ENCODE measurements around the gene PJA2. TPM values are rescaled to one million over a fixed set of nuclear protein-coding genes. Genes with fewer than 3 reads are reported as not detected.
"Not testable (repeated sequence)": the region's sequence is repeated elsewhere in the genome, so short reads cannot be mapped to it uniquely, and the experiment has no call there.

The PJA2 gene
- total RNA-seq, 2 experiments from 2014 or later: 41.3 to 69.7 TPM

DNA sequence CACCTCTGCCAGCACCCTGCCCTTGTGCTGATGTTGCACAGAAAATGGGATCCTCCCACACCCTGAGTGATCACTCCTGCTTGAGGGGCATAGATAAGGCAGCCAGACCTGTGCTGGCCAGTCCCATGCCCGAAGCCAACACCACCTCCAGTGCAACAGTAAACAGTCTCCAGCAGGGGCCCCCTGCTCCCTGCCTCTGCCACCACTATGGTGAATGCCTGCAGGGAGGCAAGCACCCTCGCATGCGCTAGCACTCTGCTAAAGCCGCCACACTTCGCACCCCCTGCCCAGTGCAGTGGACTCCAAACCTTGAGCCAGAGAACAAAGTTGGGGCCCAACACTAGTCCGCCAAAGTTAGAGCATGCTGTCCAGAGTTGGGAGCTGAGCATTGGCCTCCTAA is 118.7 kb downstream of the PJA2 start:
- no TSS peak for BruUV-seq (replicated peaks)
- Histone ChIP-seq H3K4me2 (ENCODE audit: low read length) (no peak overlapping the region), H3K27ac (ENCODE audit: low read depth, low read length, poor library complexity, severe bottlenecking) (no peak overlapping the region), H3K9me2 (ENCODE audit: insufficient read depth, low read length) (no peaks in the 10 kb centered on the region), H4K20me1 (ENCODE audit: insufficient read depth, low read length) (no peaks in the 10 kb centered on the region), H3K4me1 (ENCODE audit: insufficient read depth, low read length, poor library complexity, severe bottlenecking) (no peaks in the 10 kb centered on the region), H2AFZ (ENCODE audit: low read length) (no peak overlapping the region), H3K4me3 (ENCODE audit: low read depth, low read length, poor library complexity, severe bottlenecking) (no peak overlapping the region), H3K79me2 (ENCODE audit: insufficient read depth, low read depth, low read length) (no peaks in the 10 kb centered on the region), H3K9me3 (ENCODE audit: low read length) (no peaks in the 10 kb centered on the region), H3K36me3 (ENCODE audit: insufficient read depth, low read length) (no peaks in the 10 kb centered on the region)
- TF ChIP-seq EZH2phosphoT487 (IDR thresholded peaks at IDR 0.05; ENCODE audit: borderline replicate concordance, low read depth, low read length): no peak
- TF ChIP-seq, protein P1, sequence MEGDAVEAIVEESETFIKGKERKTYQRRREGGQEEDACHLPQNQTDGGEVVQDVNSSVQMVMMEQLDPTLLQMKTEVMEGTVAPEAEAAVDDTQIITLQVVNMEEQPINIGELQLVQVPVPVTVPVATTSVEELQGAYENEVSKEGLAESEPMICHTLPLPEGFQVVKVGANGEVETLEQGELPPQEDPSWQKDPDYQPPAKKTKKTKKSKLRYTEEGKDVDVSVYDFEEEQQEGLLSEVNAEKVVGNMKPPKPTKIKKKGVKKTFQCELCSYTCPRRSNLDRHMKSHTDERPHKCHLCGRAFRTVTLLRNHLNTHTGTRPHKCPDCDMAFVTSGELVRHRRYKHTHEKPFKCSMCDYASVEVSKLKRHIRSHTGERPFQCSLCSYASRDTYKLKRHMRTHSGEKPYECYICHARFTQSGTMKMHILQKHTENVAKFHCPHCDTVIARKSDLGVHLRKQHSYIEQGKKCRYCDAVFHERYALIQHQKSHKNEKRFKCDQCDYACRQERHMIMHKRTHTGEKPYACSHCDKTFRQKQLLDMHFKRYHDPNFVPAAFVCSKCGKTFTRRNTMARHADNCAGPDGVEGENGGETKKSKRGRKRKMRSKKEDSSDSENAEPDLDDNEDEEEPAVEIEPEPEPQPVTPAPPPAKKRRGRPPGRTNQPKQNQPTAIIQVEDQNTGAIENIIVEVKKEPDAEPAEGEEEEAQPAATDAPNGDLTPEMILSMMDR (conservative IDR thresholded peaks at IDR 0.05; ENCODE audit: low read length): no peak
- intact Hi-C loops (cut with micrococcal nuclease; ENCODE audit: unreplicated experiment): no loop called here
- no peak for DNase-seq (ENCODE audit: low spot score)
- CTCF ChIA-PET (ENCODE audit: unreplicated experiment): no interaction called here
- POLR2A ChIA-PET: interaction anchor here (1.3 kb wide), 1 partner anchor 11 kb away, joined by 5 read pairs; no protein-coding TSS in a partner anchor

DNA sequence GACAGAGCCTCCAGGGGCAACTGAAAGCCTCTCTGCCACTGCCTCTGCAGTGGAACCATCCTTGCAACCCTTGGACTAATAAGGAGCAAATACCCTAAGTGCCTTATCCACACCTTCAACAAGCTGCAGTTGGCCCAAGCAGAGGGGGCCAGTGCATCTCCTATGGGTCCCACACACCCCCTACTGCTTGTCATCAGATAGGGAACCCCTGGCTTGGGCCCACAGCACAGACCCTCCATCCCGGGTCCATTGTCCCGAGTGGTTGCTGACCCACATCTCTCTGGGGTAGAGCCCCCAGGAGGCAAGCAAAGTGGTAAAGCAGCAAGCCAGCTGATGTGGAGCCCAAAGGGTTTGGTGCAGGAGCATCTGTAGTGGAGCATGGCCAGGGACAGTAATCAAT is 119.5 kb downstream of the PJA2 start:
- intact Hi-C loops (cut with micrococcal nuclease; ENCODE audit: unreplicated experiment): no loop called here
- ChIA-PET CTCF (ENCODE audit: unreplicated experiment) (no interaction called here), POLR2A (no interaction called here)
- H3K4me2 ChIP-seq (ENCODE audit: low read length): no peak overlapping the region
- H3K9me2 ChIP-seq (ENCODE audit: insufficient read depth, low read length): no peaks in the 10 kb centered on the region
- no peak for DNase-seq (ENCODE audit: low spot score)
- TF ChIP-seq EZH2phosphoT487 (IDR thresholded peaks at IDR 0.05; ENCODE audit: borderline replicate concordance, low read depth, low read length): no peak
- TF ChIP-seq, protein P1 (conservative IDR thresholded peaks at IDR 0.05; ENCODE audit: low read length): no peak
- no peak overlapping the region for H3K27ac ChIP-seq (ENCODE audit: low read depth, low read length, poor library complexity, severe bottlenecking)
- no peaks in the 10 kb centered on the region for H3K9me3 ChIP-seq (ENCODE audit: low read length)
- H3K4me3 ChIP-seq (ENCODE audit: low read depth, low read length, poor library complexity, severe bottlenecking): no peak overlapping the region
- H2AFZ ChIP-seq (ENCODE audit: low read length): no peak overlapping the region
- H3K79me2 ChIP-seq (ENCODE audit: insufficient read depth, low read depth, low read length): no peaks in the 10 kb centered on the region
- no peaks in the 10 kb centered on the region for H4K20me1 ChIP-seq (ENCODE audit: insufficient read depth, low read length)
- H3K4me1 ChIP-seq (ENCODE audit: insufficient read depth, low read length, poor library complexity, severe bottlenecking): no peaks in the 10 kb centered on the region
- no TSS peak for BruUV-seq (replicated peaks)
- no peaks in the 10 kb centered on the region for H3K36me3 ChIP-seq (ENCODE audit: insufficient read depth, low read length)

DNA sequence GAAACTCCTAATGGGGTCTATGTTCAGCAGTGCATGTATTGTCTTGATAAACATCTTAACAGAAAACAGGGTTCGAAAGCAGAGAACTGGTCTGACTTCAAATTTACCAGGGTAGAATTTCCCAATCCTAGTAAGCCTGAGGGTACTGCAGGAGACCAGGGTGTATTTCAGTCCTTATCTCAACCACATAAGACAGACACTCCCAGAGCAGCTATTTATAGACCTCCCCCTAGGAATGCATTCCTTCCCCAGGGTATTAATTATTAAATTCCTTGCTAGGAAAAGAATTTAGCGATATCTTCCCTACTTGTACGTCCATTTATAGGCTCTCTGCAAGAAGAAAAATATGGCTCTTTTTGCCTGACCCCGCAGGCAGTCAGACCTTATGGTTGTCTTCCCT is 123.1 kb downstream of the PJA2 start:
- H4K20me1 ChIP-seq (ENCODE audit: insufficient read depth, low read length); intact Hi-C loops (cut with micrococcal nuclease; ENCODE audit: unreplicated experiment); H3K36me3 ChIP-seq (ENCODE audit: insufficient read depth, low read length); DNase-seq (ENCODE audit: low spot score); H3K9me2 ChIP-seq (ENCODE audit: insufficient read depth, low read length); H3K4me2 ChIP-seq (ENCODE audit: low read length); H3K27ac ChIP-seq (ENCODE audit: low read depth, low read length, poor library complexity, severe bottlenecking); BruUV-seq (replicated peaks); H3K79me2 ChIP-seq (ENCODE audit: insufficient read depth, low read depth, low read length); CTCF ChIA-PET (ENCODE audit: unreplicated experiment); H2AFZ ChIP-seq (ENCODE audit: low read length); H3K9me3 ChIP-seq (ENCODE audit: low read length); H3K4me1 ChIP-seq (ENCODE audit: insufficient read depth, low read length, poor library complexity, severe bottlenecking); POLR2A ChIA-PET; H3K4me3 ChIP-seq (ENCODE audit: low read depth, low read length, poor library complexity, severe bottlenecking): not testable (repeated sequence)

All from OCI-LY7 (cell line).